ENCODE data around the gene GPBAR1.

GPBAR1 gene

GRCh38 chr2:218305383-218305782, 44.6 kb downstream of the GPBAR1 start:
- no peaks in the 10 kb centered on the region for H3K9me3 ChIP-seq (ENCODE audit: insufficient read depth, low read length)
- H3K27me3 ChIP-seq (ENCODE audit: low read length): no peaks in the 10 kb centered on the region
- H3K27ac ChIP-seq (ENCODE audit: low read depth, low read length): no peak overlapping the region
- TF ChIP-seq CTCF (IDR thresholded peaks at IDR 0.05; ENCODE audit: insufficient read depth, low read length, poor library complexity, severe bottlenecking): no peak
- TF ChIP-seq EZH2phosphoT487 (conservative IDR thresholded peaks at IDR 0.05; ENCODE audit: low read length): no peak
- H3K4me2 ChIP-seq (ENCODE audit: low read depth, low read length, poor library complexity, severe bottlenecking): no peak overlapping the region
- H3K9ac ChIP-seq (ENCODE audit: low read length): no peak overlapping the region
- no peak overlapping the region for H3K4me3 ChIP-seq (ENCODE audit: insufficient read depth, low read length, poor library complexity, severe bottlenecking)
- H3K9me2 ChIP-seq (replicated peaks; ENCODE audit: insufficient read depth, low read length): no peaks in the 10 kb centered on the region
- H3K79me2 ChIP-seq (ENCODE audit: insufficient read depth, low read length): no peaks in the 10 kb centered on the region
- no peak overlapping the region for H2AFZ ChIP-seq (ENCODE audit: low read depth, low read length, severe bottlenecking)
- no peaks in the 10 kb centered on the region for H3F3A ChIP-seq (ENCODE audit: insufficient read depth)
- no peaks in the 10 kb centered on the region for H3K36me3 ChIP-seq (ENCODE audit: low read length)
- H4K20me1 ChIP-seq (ENCODE audit: low read depth, low read length): no peaks in the 10 kb centered on the region

- no peak overlapping the region for H3K9ac ChIP-seq (ENCODE audit: low read length)
Observed at GRCh38 chr2:218306184-218306920, 45.5 kb downstream of the GPBAR1 start.

GRCh38 chr2:218307415-218308090, 46.7 kb downstream of the GPBAR1 start:
- Histone ChIP-seq H3K9me2 (replicated peaks; ENCODE audit: insufficient read depth, low read length) (no peaks in the 10 kb centered on the region), H3K79me2 (ENCODE audit: insufficient read depth, low read length) (no peaks in the 10 kb centered on the region), H2AFZ (ENCODE audit: low read depth, low read length, severe bottlenecking) (no peak overlapping the region), H3K9me3 (ENCODE audit: insufficient read depth, low read length) (no peaks in the 10 kb centered on the region), H3K9ac (ENCODE audit: low read length) (no peak overlapping the region), H3K27me3 (ENCODE audit: low read length) (no peaks in the 10 kb centered on the region), H3K27ac (ENCODE audit: low read depth, low read length) (no peak overlapping the region), H3K36me3 (ENCODE audit: low read length) (no peaks in the 10 kb centered on the region), H4K20me1 (ENCODE audit: low read depth, low read length) (no peaks in the 10 kb centered on the region), H3F3A (ENCODE audit: insufficient read depth) (no peaks in the 10 kb centered on the region), H3K4me3 (ENCODE audit: insufficient read depth, low read length, poor library complexity, severe bottlenecking) (no peak overlapping the region), H3K4me2 (ENCODE audit: low read depth, low read length, poor library complexity, severe bottlenecking) (no peak overlapping the region)
- TF ChIP-seq EZH2phosphoT487 (conservative IDR thresholded peaks at IDR 0.05; ENCODE audit: low read length) (no peak), CTCF (IDR thresholded peaks at IDR 0.05; ENCODE audit: insufficient read depth, low read length, poor library complexity, severe bottlenecking) (no peak)

More at GRCh38 chr2:218306184-218306920, 45.5 kb downstream of the GPBAR1 start:
- no peak overlapping the region for H3K4me2 ChIP-seq (ENCODE audit: low read depth, low read length, poor library complexity, severe bottlenecking)
- no peaks in the 10 kb centered on the region for H3K79me2 ChIP-seq (ENCODE audit: insufficient read depth, low read length)
- TF ChIP-seq CTCF (IDR thresholded peaks at IDR 0.05; ENCODE audit: insufficient read depth, low read length, poor library complexity, severe bottlenecking) (no peak), EZH2phosphoT487 (conservative IDR thresholded peaks at IDR 0.05; ENCODE audit: low read length) (no peak)
- no peak overlapping the region for H3K4me3 ChIP-seq (ENCODE audit: insufficient read depth, low read length, poor library complexity, severe bottlenecking)
- H3K36me3 ChIP-seq (ENCODE audit: low read length): no peaks in the 10 kb centered on the region
- H3F3A ChIP-seq (ENCODE audit: insufficient read depth): no peaks in the 10 kb centered on the region
- no peaks in the 10 kb centered on the region for H4K20me1 ChIP-seq (ENCODE audit: low read depth, low read length)
- H3K9me2 ChIP-seq (replicated peaks; ENCODE audit: insufficient read depth, low read length): no peaks in the 10 kb centered on the region
- no peaks in the 10 kb centered on the region for H3K9me3 ChIP-seq (ENCODE audit: insufficient read depth, low read length)
- H3K27ac ChIP-seq (ENCODE audit: low read depth, low read length): no peak overlapping the region
- H3K27me3 ChIP-seq (ENCODE audit: low read length): no peaks in the 10 kb centered on the region
- H2AFZ ChIP-seq (ENCODE audit: low read depth, low read length, severe bottlenecking): no peak overlapping the region

Measured in SU-DHL-6 (cell line).